ENCODE data around the gene KCNMB1.

DNA sequence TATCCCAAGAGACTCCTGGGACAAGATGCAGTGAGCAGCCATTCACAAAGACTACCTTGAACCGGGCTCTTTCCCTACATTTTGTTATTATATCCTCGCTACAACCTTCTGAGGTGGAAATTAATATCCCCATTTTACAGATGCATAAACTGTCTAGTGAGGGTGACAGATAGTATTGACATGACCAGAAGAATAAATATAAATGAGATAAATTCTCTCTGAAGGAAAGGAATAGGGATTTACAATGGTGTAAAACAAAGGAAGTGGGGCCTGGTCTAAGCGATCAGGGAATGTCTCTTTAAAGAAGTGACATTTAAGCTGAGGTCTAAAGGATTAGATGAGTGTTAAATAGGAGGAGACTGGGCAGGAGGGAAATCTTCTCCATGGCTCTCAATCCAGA lies 43.5 kb upstream of the KCNMB1 start:
- no peak for TF ChIP-seq POLR2A (IDR thresholded peaks at IDR 0.05)
- TF ChIP-seq, protein P1, sequence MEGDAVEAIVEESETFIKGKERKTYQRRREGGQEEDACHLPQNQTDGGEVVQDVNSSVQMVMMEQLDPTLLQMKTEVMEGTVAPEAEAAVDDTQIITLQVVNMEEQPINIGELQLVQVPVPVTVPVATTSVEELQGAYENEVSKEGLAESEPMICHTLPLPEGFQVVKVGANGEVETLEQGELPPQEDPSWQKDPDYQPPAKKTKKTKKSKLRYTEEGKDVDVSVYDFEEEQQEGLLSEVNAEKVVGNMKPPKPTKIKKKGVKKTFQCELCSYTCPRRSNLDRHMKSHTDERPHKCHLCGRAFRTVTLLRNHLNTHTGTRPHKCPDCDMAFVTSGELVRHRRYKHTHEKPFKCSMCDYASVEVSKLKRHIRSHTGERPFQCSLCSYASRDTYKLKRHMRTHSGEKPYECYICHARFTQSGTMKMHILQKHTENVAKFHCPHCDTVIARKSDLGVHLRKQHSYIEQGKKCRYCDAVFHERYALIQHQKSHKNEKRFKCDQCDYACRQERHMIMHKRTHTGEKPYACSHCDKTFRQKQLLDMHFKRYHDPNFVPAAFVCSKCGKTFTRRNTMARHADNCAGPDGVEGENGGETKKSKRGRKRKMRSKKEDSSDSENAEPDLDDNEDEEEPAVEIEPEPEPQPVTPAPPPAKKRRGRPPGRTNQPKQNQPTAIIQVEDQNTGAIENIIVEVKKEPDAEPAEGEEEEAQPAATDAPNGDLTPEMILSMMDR (IDR thresholded peaks at IDR 0.05 in 4 of 5, conservative IDR thresholded peaks at IDR 0.05 in 1 of 5) = no peak
